Panc1 (cell line): ENCODE measurements around the gene CCDC88A. TPM values are rescaled to one million over a fixed set of nuclear protein-coding genes. Genes with fewer than 3 reads are reported as not detected.

ENCODE experiments used
- ATAC-seq: fragments of 200-7000 bp; cut with Tn5 transposase; 2 replicates; pipeline ENCODE4 v1.9.1; 2020; ENCODE audit warnings: mild to moderate bottlenecking, moderate library complexity
- BruUV-seq: library from RNA; stranded (reverse); fragments of 400-500 nt; replicated peaks from 2 replicates; lab custom pipeline; 2021; lab: Mats Ljungman, UMichigan
- CTCF ChIA-PET: fragments of 300-600 bp; sonication (Branson Sonifier 250); formaldehyde crosslinking; loops from one replicate; lab custom pipeline; 2022; ENCODE audit warnings: antibody characterized with exemption; lab: Charles Lee
- POLR2A ChIA-PET: fragments of 300-600 bp; sonication (Branson Sonifier 250); formaldehyde crosslinking; loops from one replicate; lab custom pipeline; 2022; ENCODE audit warnings: antibody characterized with exemption; lab: Charles Lee
- DNase-seq: peaks from one replicate; pipeline ENCODE4 v3.0.0-alpha.2; 2010; ENCODE audit warnings: low read depth, low spot score
- H3K27ac ChIP-seq: 2 replicates; pipeline ENCODE4 v1.5.1; 2011; ENCODE audit warnings: mild to moderate bottlenecking, low read length, inconsistent platforms
- H3K27me3 ChIP-seq: fragments of 200-500 bp; sonication (Bioruptor generic); 2 replicates; pipeline ENCODE4 v1.6.0; 2014; ENCODE audit warnings: low read length, inconsistent platforms; ENCODE audit not compliant: control insufficient read depth, insufficient read depth
- H3K36me3 ChIP-seq: fragments of 200-500 bp; sonication (Bioruptor generic); 2 replicates; pipeline ENCODE4 v1.5.1; 2014; ENCODE audit warnings: inconsistent platforms, mild to moderate bottlenecking, low read length, moderate library complexity; ENCODE audit not compliant: control insufficient read depth, insufficient read depth
- H3K4me1 ChIP-seq: 2 replicates; pipeline ENCODE4 v1.5.1; 2011; ENCODE audit warnings: inconsistent platforms, mild to moderate bottlenecking, low read length, moderate library complexity; ENCODE audit not compliant: control insufficient read depth, insufficient read depth
- H3K4me3 ChIP-seq, 2 experiments: 2 replicates each; pipeline ENCODE4 v1.5.1; 2011 to 2012; ENCODE audit warnings: low read depth in 2 of 2, low read length in 2 of 2, mild to moderate bottlenecking in 2 of 2, inconsistent platforms in 1 of 2, moderate library complexity in 1 of 2
- H3K9me3 ChIP-seq: fragments of 200-500 bp; sonication (Bioruptor generic); 2 replicates; pipeline ENCODE4 v1.5.1; 2014; ENCODE audit warnings: low read depth, mild to moderate bottlenecking, inconsistent platforms, low read length, moderate library complexity; ENCODE audit not compliant: control insufficient read depth, insufficient read depth
- POLR2AphosphoS5 ChIP-seq: IDR thresholded peaks from 2 replicates; pipeline ENCODE4 v1.6.1; 2012; ENCODE audit warnings: mild to moderate bottlenecking, low read depth, low read length, moderate library complexity
- SIN3A ChIP-seq: IDR thresholded peaks from 2 replicates; pipeline ENCODE4 v1.6.1; 2012; ENCODE audit warnings: low read depth, mild to moderate bottlenecking, low read length, moderate library complexity, borderline replicate concordance; ENCODE audit not compliant: insufficient read depth
- TCF7L2 ChIP-seq: IDR thresholded peaks from 2 replicates; pipeline ENCODE4 v1.6.1; 2011; ENCODE audit warnings: mild to moderate bottlenecking, low read depth, low read length, inconsistent platforms
- in situ Hi-C: cut with HindIII; loops from 2 replicates; pipeline ENCODE4 v1.10.0; 2016; ENCODE audit warnings: low sequenced_read_pairs, low pct_unique_long_range_greater_than_20kb
- intact Hi-C: fragments of 100-400 bp; cut with micrococcal nuclease; formaldehyde crosslinking; loops from one replicate; pipeline ENCODE4 v1.10.0; 2022; ENCODE audit not compliant: unreplicated experiment
- total RNA-seq: library from RNA; stranded (reverse); gene quantifications from one replicate; pipeline ENCODE4 v1.2.1, GENCODE V29; 2021; ENCODE audit not compliant: unreplicated experiment
- TF ChIP-seq, protein P1 (sequence below), 2 experiments: IDR thresholded peaks; 2 replicates each; pipeline ENCODE4 v1.6.1; 2011 to 2012; ENCODE audit warnings: low read depth in 2 of 2, control low read depth in 1 of 2, low read length in 1 of 2, mild to moderate bottlenecking in 1 of 2, moderate library complexity in 1 of 2; ENCODE audit not compliant: insufficient read depth in 1 of 2
- TF ChIP-seq, protein P2 (sequence below): fragments of 450-650 bp; IDR thresholded peaks from 2 replicates; pipeline ENCODE4 v1.5.1; 2017; ENCODE audit warnings: mild to moderate bottlenecking

The CCDC88A gene
- total RNA-seq, 1 experiment from 2014 or later: 99.8 TPM

DNA sequence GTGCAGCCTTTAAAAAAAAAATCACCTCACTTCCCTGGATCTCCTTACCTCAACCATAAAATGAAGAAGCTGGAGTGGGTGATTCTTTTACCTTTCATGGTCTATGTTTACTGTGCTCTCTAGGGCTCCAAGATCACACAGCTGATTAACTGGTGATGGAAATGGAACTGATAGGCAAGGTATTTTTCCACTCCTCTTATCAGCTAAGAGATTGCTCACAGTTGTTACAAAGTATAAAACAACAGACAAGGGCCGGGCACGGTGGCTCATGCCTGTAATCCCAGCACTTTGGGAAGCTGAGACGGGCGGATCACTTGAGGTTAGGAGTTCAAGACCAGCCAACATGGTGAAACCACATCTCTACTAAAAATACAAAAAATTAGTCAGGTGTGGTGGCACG lies 172.6 kb downstream of the CCDC88A start:
- in situ Hi-C loops (no loop called here), intact Hi-C loops (no loop called here)
- Histone ChIP-seq H3K4me1 (no peaks in the 10 kb centered on the region), H3K27ac (no peak overlapping the region), H3K36me3 (peaks cover 12% of the 10 kb centered on the region; the same call in 1 of the 2 replicates), H3K9me3 (no peaks in the 10 kb centered on the region), H3K4me3 (no peak overlapping the region), H3K27me3 (no peaks in the 10 kb centered on the region)
- CTCF ChIA-PET: no interaction called here
- BruUV-seq: no TSS peak
- POLR2A ChIA-PET: interaction anchor here (0.7 kb wide), 1 partner anchor 325 kb away, joined by 4 read pairs; no protein-coding TSS in a partner anchor
- TF ChIP-seq POLR2AphosphoS5 (no peak), SIN3A (no peak), TCF7L2 (no peak)
- TF ChIP-seq, protein P1, sequence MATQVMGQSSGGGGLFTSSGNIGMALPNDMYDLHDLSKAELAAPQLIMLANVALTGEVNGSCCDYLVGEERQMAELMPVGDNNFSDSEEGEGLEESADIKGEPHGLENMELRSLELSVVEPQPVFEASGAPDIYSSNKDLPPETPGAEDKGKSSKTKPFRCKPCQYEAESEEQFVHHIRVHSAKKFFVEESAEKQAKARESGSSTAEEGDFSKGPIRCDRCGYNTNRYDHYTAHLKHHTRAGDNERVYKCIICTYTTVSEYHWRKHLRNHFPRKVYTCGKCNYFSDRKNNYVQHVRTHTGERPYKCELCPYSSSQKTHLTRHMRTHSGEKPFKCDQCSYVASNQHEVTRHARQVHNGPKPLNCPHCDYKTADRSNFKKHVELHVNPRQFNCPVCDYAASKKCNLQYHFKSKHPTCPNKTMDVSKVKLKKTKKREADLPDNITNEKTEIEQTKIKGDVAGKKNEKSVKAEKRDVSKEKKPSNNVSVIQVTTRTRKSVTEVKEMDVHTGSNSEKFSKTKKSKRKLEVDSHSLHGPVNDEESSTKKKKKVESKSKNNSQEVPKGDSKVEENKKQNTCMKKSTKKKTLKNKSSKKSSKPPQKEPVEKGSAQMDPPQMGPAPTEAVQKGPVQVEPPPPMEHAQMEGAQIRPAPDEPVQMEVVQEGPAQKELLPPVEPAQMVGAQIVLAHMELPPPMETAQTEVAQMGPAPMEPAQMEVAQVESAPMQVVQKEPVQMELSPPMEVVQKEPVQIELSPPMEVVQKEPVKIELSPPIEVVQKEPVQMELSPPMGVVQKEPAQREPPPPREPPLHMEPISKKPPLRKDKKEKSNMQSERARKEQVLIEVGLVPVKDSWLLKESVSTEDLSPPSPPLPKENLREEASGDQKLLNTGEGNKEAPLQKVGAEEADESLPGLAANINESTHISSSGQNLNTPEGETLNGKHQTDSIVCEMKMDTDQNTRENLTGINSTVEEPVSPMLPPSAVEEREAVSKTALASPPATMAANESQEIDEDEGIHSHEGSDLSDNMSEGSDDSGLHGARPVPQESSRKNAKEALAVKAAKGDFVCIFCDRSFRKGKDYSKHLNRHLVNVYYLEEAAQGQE (IDR thresholded peaks at IDR 0.05; ENCODE audit: insufficient read depth in 1 of 2, low read depth in 2 of 2, low read length in 1 of 2): no peak
- TF ChIP-seq, protein P2, sequence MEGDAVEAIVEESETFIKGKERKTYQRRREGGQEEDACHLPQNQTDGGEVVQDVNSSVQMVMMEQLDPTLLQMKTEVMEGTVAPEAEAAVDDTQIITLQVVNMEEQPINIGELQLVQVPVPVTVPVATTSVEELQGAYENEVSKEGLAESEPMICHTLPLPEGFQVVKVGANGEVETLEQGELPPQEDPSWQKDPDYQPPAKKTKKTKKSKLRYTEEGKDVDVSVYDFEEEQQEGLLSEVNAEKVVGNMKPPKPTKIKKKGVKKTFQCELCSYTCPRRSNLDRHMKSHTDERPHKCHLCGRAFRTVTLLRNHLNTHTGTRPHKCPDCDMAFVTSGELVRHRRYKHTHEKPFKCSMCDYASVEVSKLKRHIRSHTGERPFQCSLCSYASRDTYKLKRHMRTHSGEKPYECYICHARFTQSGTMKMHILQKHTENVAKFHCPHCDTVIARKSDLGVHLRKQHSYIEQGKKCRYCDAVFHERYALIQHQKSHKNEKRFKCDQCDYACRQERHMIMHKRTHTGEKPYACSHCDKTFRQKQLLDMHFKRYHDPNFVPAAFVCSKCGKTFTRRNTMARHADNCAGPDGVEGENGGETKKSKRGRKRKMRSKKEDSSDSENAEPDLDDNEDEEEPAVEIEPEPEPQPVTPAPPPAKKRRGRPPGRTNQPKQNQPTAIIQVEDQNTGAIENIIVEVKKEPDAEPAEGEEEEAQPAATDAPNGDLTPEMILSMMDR: no peak
- ATAC-seq (no peak), DNase-seq (no peak)

DNA sequence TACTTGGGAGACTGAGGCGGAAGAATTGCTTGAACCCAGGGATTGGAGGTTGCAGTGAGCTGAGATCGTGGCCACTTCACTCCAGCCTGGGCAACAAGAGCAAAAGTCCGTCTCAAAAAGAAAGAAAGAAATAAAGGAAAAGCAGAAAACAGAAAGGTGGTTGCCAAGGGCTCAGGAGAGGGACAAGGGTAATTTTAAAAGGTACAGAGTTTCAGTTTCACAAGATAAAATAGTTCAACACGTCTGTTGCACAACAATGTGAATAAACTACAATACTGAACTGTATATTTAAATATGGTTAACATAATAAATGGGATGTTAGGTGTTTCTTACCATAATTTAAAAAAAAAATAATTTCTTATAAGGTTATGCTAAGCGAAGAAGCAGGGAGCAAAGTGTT lies 174.2 kb downstream of the CCDC88A start:
- Histone ChIP-seq H3K27me3 (no peaks in the 10 kb centered on the region), H3K36me3 (peaks cover 12% of the 10 kb centered on the region; the same call in 1 of the 2 replicates), H3K4me3 (no peak overlapping the region), H3K4me1 (no peaks in the 10 kb centered on the region), H3K9me3 (no peaks in the 10 kb centered on the region), H3K27ac (no peak overlapping the region)
- in situ Hi-C loops: no loop called here
- DNase-seq: no peak
- intact Hi-C loops: no loop called here
- POLR2A ChIA-PET: no interaction called here
- ATAC-seq: no peak
- BruUV-seq: no TSS peak
- TF ChIP-seq SIN3A: no peak
- no peak for TF ChIP-seq POLR2AphosphoS5
- TF ChIP-seq, protein P1 (IDR thresholded peaks at IDR 0.05; ENCODE audit: insufficient read depth in 1 of 2, low read depth in 2 of 2, low read length in 1 of 2): no peak
- no peak for TF ChIP-seq TCF7L2
- TF ChIP-seq, protein P2: no peak
- CTCF ChIA-PET: no interaction called here
